Measurements from ENCODE around the gene MATN3.

MATN3 gene

DNA sequence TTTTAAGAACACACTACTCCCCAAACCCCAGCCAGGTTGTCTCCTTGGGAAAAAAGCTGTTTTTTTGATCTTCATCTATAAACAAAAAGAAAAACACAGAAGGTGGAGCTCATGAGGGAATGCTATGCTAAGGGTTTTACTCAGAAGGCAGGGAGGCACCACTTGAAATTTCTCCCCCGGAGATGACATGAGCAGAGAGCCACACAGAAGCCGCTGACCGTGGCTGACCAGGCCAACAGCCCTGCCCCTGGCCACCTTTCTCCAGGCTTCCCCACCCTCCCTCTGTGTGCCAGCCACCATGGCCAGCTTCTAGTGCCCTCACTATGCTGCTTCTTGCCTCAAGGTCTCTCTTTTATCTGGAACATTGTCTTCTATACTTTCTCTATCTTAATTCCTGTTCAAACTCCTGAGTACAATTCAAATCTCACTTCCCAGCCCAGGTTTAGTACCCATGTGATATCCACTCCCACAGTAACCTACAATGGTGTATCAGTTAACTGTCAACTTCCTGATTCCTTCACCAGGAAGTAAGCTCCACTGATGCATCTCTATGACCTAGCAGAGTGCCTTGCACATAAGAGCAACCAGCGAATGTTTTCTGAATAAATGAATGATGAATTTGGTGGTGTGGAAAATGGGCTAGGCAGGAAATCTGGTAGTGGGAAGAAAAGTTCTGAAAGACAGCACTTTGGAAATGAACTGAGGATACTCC lies 23.6 kb upstream of the MATN3 start:
- no peak for DNase-seq

DNA sequence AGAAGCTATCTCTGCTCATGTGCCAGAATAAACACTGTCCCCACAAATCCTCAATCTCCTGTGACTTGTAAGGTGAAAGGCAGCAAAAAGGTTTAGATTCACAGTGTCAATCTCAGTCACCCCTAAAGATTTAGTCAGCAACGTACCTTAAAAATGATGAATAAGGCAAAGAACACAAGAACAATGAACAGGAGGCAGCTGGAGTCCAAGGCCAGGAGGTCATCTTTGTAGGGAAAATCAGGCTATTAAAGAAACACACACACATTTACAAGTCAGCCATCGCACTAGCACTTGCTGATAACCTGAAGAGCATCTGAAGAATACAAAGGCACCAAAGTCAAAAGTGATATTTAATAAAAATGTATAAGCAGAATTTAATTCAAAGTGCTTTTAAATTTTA lies 22.4 kb upstream of the MATN3 start:
- DNase-seq: no peak

- DNase-seq: no peak
These were observed 21.8 kb upstream of the MATN3 start for GRCh38 chr2:20034218-20034617.

DNA sequence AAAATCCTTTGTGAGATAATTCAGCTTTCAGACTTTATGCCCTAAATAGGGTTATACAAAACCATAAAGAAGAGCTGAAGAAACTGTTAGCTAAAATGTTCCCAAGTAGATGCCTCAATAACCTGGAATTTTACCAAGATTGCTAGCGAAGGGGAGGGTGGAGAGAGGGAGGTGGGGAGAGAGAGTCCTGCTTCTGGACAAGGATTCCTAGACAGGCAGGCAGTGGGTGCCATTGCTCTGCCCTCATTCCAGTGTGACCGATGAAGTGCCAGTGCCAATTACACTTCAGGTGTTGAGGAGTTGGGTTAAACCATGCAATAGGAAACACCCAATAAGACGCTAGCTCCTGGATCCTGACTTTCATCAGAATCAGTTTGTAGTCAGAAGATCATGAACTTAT lies 20.9 kb upstream of the MATN3 start:
- no peak for DNase-seq

- DNase-seq: no peak
These were observed 17.8 kb upstream of the MATN3 start for GRCh38 chr2:20030224-20030623.

- no peak for DNase-seq
These were observed 15.4 kb upstream of the MATN3 start for GRCh38 chr2:20027705-20028434.

- no peak for DNase-seq
These were observed 14.8 kb upstream of the MATN3 start for GRCh38 chr2:20027260-20027677.

GRCh38 chr2:20025065-20025786 lies 12.8 kb upstream of the MATN3 start:
- no peak for DNase-seq

DNA sequence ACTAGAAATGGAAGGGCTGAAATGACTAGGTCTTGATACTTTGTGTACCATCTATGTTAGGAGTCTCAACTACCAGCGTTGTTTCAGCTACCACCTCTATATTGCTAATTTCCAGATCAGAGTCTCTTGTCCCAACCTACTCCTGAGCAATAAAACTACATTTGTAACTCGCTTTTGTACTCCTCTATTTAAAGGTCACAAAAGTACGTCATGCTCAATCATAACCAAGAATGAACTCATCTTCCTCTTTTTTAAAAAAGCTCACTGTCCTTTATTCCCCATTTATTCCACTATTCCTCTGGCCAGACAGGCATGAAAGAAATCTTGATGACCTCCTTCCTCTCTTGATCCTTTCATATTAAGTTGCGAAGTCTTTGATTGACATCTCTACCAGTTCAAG lies 11.2 kb upstream of the MATN3 start:
- no peak for DNase-seq

- DNase-seq: no peak
These were observed 9.0 kb upstream of the MATN3 start for GRCh38 chr2:20021405-20022009.

DNA sequence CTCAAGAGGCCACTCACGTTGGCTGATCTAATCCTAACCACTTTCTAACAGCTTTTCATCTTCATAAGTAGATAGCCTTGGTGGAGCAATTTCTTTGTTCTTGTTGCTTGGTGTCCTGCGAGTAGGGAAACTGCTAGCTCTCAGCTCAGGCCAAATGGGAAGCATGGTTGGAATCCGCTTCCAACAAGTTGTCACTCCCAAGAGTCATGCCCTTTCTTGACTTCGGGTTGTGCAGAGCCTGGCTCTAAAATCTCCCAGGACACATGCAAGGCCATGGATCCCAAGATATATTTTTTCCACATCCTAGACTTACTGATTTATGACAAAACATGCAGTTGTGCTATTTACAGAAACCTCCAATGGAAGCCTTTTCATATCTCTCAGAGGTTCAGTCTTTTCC lies 7.3 kb upstream of the MATN3 start:
- no peak for DNase-seq

- DNase-seq: no peak
These were observed 6.2 kb upstream of the MATN3 start for GRCh38 chr2:20018601-20019152.

DNA sequence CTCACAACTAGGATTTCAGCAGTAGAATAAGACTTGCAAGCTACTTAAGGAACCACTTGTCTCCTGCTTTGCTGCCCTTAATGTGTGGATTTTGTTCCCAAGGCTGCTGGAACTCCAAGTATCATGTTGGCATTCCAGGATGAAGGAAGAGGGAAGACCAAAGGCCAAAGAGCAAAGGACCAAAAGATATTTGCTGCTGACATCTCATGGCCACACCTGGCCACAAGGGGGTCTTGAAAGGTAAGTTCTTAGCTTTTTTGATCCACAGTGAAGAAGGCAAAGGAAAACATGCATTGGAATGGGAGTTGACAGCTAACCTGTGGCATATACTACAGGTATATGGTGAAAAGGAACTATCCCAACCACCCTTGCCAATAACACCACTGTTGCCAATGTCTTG lies 3.9 kb upstream of the MATN3 start:
- no peak for DNase-seq

GRCh38 chr2:20015482-20016083 lies 3.1 kb upstream of the MATN3 start:
- DNase-seq: no peak

- DNase-seq: no peak
These were observed 820 bp upstream of the MATN3 start for GRCh38 chr2:20013126-20013849.

DNA sequence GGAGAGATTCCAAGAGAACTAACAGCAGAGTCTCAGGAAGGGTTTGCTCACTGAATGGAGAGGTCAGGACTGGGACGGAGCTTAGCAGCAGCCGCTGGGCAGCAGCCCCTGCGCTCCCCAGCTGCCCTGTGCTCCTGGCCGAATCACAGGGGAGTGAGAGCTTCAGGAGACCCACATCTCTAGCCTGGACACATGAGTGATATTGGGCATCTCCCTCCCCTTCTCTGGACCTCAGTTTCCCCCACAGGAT lies 511 bp downstream of the MATN3 start:
- DNase-seq: no peak

GRCh38 chr2:20011276-20012031 lies 1.0 kb downstream of the MATN3 start:
- DNase-seq: no peak

GRCh38 chr2:20008703-20009102 lies 3.8 kb downstream of the MATN3 start:
- no peak for DNase-seq

DNA sequence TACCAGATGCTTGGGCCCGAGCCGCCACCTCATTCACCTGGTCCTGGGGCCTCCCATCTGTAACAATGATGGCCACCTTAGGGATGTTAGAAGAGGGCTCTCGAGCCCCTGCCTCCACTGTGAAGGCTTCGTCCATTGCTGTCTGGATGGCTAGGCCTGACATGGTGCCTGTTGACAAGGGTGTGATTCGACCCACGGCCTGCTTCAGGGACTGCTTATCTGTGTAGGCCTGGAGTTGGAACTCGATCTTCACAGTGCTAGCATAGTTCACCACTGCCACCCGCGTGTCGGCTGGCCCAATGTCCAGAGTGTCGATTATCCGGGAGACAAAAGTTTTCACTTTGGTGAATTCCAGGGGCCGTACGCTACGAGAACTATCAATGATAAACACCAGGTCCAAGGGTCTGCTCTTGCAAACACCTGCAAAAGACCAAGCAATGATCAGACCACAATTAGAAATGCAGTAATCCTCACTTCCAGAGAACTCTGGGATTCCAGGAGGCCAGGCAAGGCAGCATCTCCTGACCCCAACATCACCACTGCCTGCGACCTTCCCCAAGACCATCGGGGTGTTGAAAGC lies 6.5 kb downstream of the MATN3 start:
- no peak for DNase-seq

DNA sequence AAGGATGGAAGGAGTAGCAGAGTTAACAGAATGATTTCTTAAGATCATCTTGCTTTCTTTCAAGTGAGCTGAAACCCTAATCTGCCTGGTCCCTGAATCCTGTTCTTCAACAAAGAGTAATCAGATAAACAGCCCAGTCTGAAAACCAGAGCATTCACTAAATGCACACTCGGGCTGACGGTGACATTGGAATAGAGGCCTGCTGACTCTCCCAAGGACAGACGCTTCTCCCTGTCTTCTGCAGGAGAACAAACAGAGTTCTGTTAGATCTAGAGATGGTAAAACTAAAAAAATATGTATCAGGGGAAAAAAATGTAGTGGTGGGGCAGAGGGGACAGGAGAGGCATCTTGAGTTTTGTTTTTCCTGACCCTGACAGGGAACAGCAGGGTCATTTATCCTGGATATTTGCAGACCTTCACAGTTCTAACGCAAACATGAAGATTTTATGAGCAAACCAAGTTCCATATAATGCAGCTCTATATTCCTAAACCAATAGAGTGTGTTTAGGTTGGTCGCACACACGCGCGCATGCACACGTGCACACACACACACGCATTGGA lies 7.3 kb downstream of the MATN3 start:
- DNase-seq: no peak

GRCh38 chr2:20001361-20001863 lies 11.1 kb downstream of the MATN3 start:
- DNase-seq: no peak
